ENCODE data around the gene DDX28.
"Not testable (repeated sequence)": the region's sequence is repeated elsewhere in the genome, so short reads cannot be mapped to it uniquely, and the experiment has no call there.

The DDX28 gene

DNA sequence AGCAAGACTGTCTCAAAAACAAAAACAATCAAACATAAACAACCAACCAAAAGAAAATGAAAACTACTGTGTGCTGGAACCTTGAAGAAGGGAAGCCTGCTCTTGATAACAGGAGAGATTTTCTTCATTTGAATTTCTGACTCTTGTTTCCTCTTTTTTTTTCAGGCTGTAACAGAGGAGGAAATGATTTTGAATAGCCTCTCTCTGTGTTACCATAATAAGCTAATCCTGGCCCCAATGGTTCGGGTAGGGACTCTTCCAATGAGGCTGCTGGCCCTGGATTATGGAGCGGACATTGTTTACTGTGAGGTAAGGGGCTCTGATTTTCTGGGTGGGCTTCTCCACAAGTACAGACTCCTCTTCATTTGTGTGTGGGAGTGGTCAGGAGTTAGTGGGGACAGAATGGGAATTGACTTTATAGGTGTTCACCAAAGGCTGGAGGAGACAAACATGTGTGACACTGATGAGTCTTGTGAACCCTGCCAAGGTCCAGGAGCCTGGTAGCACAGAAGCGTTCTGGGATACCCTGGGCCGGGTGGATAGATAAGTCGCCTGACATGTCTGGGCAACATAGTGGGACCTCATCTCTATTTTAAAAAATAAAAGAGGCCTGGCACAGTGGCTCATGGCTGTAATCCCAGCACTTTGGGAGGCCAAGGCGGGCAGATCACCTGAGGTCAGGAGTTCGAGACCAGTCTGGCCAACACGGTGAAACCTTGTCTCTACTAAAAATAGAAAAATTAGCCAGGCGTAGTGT lies 15.0 kb upstream of the DDX28 start:
- DNase-seq (ENCODE audit: low read depth, low spot score), result no peak

DNA sequence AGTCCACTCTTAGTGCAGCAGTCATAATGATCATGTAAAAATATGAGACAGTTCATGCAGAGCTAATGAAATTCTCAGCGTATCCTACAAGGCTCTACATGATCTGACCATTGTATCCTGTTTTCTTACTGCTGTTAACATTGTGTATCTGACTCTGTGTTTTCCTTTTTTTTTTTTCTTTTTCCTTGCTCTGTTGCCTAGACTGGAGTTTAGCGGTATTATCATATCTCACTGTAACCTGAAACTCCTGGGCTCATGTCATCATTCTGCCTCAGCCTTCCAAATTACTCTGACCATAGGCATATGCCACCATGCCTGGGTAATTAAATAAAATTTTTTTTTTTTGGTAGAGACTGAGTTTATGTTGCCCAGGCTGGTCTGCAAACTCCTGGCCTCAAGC lies 12.2 kb upstream of the DDX28 start:
- no peak for DNase-seq (ENCODE audit: low read depth, low spot score)

DNA sequence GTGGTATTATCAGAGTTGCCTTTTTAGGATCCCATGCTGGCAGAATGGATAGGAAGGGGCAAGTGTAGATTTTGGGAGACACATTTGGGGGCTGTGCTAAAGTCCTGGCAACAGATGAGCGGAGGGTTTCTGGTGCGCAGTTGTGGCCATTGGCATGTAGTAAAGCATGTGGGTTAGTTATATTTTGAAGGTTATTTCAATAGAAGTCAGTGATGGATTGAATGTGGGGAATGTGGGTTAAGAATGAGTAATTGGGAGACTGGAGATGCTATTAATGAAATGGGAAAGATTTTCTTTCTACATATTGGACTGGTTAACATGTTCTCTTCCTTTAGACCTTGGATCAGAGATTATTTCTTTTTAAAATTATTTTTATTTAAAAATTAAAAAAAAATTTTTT lies 10.1 kb upstream of the DDX28 start:
- DNase-seq (ENCODE audit: low read depth, low spot score), result no peak

DNA sequence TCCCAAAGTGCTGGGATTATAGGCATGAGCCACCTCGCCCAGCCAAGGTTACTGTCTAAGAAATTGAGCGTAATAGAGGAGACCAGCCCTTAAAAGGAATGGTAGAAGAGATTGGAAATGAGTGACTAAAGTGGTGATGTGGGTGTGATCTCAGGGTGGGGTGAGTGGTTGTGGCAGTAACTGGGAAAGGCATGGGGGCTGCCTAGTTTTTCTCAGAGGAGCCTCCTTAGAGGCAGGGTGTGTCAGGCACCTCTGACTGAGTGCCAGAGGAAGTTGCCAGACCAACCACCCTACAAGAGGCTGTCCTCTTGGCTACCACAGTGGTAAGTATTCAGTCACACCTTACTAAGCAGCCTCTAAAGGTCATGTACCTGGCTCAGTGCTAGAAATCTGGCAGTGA lies 8.9 kb upstream of the DDX28 start:
- no peak for DNase-seq (ENCODE audit: low read depth, low spot score)

DNA sequence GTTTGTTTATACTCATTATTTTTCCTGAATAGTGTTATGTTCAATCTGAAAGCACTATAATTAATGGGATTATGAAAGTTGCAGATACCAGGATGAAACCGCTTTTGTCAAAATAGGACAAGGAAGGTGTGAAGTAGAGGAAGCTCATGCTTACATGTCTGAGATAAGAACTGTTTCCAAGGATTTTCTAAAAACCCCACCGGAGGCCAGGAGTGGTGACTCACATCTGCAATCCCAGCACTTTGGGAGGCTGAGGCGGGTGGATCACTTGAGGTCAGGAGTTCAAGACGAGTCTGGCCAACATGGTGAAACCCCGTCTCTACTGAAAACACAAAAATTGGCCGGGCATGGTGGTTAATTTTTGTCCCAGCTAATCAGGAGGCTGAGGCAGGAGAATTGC lies 7.1 kb upstream of the DDX28 start:
- not testable (repeated sequence) for DNase-seq (ENCODE audit: low read depth, low spot score)

DNA sequence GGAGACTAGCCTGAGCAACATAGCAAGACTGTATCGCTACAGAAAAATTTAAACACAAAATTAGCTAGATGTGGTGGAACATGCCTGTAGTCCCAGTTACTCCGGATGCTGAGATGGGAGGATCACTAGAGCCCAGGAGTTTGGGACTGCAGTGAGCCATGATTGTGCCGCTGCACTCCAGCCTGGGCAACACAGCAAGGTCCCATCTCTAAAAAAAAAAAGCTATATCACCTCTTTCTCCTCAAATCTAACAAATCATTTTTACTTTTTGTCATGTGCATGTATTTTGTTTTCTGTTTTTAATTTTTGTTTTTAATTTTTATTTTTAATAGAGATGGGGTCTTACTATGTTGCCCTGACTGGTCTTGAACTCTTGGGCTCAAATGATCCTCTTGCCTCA lies 6.0 kb upstream of the DDX28 start:
- no peak for DNase-seq (ENCODE audit: low read depth, low spot score)

DNA sequence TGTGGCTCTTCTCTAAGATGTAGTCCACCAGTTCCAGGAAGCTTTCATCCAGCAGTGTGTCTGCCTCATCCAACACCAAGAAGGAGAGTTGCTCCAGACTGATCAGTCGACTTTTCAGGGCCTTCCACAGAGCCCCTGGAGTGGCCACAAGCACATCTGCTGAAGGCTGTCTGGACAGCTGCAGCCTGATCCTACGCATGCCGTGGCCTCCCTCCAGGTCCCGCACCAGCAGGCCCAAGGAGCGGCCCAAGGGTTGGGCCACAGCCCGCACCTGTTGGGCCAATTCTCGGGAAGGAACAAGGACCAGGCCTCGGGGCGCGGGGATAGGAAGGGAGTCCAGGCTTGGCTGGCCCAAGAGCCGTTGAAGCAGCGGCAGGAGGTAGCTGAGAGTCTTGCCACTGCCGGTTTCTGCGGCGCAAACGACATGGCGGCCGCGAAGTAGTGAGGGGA lies 729 bp downstream of the DDX28 start:
- DNase-seq (ENCODE audit: low read depth, low spot score), result no peak

DNA sequence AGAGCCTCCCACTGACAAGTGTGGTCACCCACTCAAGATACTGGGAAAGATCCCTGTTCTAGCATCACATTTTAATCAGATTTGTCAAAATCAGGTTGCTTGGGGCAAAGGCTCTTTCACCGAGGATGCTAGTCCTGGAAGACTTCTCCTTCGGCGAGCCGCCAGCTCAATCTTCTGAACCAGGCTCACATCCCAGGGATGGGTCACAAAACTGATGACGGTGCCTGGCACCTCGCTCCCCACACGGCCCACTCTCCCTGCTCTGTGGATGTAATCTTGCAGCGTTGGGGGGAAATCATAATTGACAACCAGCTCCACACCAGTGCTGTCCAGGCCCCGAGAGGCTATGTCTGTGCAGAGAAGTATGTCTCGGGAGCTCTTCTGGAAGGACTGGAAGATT lies 1.5 kb downstream of the DDX28 start:
- DNase-seq (ENCODE audit: low read depth, low spot score), result no peak

DNA sequence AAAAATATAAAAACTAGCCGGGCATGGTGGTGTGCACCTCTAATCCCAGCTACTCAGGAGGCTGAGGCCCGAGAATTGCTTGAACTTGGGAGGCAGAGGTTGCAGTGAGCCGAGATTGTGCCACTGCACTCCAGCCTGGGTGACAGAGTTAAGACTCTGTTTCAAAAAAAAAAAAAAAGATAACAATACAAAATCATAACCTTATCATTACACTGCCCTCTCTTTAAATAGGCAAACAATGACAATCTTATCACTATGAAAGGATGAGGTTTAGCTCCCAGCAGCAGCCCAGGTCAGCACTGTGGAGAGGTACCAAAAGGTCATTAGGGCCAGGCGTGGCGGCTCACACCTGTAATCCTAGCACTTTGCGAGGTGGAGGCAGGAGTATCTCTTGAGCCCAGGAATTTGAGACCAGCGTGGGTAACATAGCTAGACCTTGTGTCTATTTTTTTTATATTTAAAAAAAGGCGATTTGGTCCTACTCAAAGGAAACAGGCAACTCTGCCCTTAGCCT lies 3.8 kb downstream of the DDX28 start:
- DNase-seq (ENCODE audit: low read depth, low spot score), result no peak

DNA sequence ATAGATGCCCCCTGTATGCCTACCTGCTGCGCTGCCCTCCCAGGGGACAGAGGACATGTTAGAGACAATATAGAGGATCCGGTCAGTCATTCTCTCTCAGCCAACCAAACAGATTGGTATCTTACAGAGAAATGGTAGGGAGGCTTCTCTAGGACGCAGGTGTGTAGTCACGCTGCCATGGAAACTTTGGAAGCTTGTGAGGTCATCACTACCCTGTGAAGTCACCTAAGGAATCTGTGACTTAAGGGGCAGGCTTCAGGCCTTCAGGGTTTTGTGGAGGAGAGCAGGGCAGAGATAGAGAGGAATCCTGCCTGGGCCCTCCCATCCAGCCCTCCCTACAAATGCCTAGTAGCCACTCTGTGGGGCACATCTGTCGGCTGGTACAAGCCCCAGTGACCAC lies 7.4 kb downstream of the DDX28 start, which contains the start of gene DPEP2NB:
DPEP2NB (minus strand) TSS at position 231 of the 400 bp plus-strand sequence; CDS start at position 90, 141 bp downstream.
- DNase-seq (ENCODE audit: low read depth, low spot score), result no peak

DNA sequence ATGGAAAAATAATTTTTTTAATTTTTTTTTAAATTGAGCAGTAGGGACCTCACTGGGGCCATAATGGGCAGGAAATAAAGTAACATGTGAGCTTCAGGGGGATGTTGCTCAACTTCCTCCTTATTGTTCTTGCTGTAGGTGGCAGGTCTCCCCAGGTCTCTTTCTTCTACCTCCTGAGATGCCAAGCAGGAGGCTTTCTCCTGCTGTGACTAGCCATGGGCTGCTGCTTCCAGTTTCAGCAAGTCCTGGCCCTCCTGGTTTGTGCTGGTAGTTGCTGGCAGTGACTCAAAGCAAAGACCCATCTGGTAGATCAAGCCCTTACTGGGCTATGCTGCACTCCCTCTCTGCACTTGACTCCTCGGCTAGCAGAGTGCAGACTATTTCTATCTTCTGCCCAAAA lies 9.6 kb downstream of the DDX28 start:
- DNase-seq (ENCODE audit: low read depth, low spot score), result no peak

DNA sequence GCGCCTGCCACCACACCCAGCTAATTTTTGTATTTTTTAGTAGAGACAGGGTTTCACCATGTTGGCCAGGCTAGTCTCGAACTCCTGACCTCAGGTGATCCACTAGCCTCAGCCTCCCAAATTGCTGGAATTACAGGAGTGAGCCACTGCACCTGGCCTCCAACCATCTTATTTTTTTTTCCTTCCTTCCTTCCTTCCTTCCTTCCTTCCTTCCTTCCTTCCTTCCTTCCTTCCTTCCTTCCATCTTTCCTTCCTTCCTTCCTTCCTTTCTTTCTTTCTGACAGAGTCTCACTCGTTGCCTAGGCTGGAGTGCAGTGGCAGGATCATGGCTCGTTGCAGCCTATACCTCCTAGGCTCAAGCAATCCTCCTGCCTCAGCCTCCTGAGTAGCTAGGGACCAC lies 13.2 kb downstream of the DDX28 start:
- DNase-seq (ENCODE audit: low read depth, low spot score), result not testable (repeated sequence)

DNA sequence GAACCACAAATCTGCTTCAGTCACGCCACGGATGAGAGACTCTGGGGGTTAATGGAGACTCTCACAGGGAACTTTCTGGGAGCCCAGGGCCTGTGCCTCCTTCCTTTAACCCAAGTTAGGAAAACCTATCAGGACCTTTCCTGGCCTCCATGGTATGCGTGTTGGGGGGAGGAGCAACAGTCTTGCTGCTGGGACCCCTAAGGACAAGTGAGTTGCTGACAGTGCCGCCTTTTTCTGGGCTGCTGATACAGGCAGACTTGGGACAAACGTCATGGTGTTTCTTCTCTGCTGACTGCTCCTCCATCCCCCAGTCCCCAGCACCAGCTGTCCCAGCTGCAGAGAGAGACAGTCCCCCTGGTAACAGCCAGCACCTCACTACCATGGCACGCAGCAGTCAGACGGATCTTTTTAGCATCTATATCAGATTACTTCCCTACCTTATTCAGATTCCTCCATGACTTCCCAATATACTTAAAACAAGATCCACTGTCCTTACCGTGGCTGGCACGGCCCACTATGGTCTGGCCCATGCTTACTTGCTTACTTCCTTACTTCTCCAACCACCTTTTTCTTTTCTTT lies 13.8 kb downstream of the DDX28 start:
- no peak for DNase-seq (ENCODE audit: low read depth, low spot score)

DNA sequence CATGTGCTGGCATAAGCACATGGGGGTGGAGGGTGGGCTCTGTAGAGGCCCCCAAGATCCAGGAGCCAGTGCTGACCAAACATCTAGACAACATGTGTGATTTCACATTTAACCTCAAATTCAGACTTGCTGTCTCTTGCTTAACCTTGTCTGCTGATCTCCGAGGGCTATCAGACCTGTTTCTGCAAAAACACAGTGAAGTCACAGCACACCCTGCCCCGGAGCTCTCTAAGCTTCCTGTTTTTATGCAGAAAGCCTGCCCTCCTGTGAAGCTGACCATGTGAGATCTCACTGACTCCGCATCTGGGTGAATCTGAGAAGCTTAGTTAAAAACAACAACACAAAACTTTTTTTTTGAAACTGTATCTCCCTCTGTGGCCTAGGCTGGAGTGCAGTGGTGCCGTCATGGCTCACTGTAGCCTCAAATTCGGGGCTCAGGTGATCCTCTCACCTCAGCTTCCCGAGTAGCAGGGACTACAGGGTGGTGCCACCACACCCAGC lies 17.2 kb downstream of the DDX28 start:
- no peak for DNase-seq (ENCODE audit: low read depth, low spot score)

DNA sequence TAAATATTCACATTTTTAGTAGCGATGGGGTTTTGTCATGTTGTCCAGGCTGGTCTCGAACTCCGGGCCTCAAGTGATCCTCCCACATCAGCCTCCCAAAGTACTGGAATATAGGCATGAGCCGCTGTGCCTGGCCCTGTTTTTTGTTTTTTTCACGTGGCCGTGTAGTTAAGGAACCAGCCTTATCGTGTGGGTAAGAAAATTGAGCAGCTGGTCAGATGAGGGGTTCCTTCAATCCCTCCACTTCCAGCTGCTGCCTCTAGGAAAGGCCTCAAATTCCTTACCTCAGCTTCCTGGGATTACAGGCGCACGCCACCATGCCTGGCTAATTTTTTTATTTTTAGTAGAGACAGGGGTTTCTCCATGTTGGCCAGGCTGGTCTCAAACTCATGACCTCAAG lies 17.8 kb downstream of the DDX28 start:
- DNase-seq (ENCODE audit: low read depth, low spot score), result no peak

DNA sequence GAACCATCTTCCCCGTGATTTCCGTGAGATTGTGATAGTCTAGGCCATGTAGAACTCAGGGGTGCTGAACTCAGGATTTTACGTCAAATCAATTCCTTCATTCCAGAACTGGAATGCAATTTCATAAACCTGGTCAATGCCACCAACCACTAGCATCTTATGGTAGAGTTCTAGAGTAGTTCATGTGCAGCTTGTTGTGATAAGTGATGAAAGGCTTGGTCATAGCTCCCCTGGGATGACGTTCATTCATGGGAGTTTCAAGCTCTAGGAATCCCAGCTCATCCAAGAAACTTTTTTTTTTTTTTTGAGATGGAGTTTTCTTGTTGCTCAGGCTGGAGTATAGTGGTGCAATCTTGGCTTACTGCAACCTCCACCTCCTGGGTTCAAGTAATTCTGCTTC lies 20.0 kb downstream of the DDX28 start:
- no peak for DNase-seq (ENCODE audit: low read depth, low spot score)

DNA sequence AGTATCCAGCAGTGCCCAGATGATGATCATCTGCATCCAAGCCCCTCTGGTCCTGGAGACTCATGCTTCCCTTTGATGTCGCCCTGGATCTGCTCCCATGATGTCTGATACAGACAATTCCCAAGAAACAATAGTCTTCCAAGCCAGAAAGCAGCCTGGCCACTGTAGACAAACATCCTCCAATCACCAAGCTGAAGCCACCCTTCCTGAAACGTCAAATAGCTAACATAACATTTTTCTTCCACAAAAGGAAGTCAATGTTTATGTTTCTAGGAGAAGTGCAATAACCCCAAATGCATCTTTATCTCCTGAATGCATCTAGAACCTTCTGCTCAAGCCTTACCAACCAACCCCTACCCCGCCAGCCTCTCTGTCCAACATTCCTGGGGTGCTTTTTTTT lies 22.6 kb downstream of the DDX28 start:
- no peak for DNase-seq (ENCODE audit: low read depth, low spot score)

DNA sequence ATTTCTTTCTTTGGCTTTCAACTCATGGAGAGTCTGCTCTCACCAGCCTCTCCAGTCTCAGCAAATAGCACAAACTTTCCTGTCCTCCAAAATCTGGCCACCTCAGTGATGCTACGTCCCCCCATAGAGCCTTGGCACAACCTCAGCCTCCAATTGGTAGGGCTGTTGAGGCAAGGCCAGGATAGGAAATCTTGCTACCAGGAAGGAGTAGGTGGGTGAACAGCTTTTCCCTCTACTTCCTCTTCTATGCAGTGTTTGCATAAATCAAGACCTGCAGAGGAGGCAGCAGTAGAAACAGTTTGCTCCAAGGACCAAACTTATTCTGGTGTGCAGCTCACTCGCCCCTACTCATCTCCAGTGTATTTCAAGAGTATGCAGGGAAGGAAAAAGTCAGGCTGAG lies 23.0 kb downstream of the DDX28 start:
- DNase-seq (ENCODE audit: low read depth, low spot score), result no peak

DNA sequence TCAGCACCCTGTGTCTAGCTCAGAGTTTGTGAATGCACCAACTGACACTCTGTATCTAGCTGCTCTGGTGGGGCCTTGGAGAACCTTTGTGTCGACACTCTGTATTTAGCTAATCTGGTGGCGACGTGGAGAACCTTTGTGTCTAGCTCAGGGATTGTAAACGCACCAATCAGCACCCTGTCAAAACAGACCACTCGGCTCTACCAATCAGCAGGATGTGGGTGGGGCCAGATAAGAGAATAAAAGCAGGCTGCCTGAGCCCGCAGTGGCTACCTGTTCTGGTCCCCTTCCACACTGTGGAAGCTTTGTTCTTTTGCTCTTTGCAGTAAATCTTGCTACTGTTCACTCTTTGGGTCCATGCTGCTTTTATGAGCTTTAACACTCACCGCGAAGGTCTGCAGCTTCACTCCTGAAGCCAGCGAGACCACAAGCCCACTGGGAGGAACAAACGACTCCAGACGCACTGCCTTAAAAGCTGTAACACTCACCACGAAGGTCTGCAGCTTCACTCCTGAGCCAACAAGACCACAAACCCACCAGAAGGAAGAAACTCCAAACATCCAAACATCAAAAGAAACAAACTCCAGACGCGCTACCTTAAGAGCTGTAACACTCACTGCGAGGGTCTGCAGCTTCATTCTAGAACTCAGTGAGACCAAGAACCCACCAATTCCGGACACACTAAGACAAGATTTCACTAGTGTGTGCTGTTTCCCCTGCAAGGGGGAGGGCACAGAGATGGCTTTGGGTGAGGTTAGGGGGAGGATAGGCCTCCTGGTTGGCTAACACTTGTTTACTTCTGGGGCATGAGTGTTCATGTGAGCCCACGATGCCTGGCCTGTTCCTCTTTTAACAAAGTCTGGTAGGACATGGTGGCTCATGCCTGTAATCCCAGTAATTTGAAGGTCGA lies 24.0 kb downstream of the DDX28 start, which contains the start of gene DPEP2:
DPEP2 (minus strand) TSS at position 706 of the 910 bp plus-strand sequence. CDS start 6,272 bp downstream, outside the sequence.
- DNase-seq (ENCODE audit: low read depth, low spot score), result not testable (repeated sequence)

DNA sequence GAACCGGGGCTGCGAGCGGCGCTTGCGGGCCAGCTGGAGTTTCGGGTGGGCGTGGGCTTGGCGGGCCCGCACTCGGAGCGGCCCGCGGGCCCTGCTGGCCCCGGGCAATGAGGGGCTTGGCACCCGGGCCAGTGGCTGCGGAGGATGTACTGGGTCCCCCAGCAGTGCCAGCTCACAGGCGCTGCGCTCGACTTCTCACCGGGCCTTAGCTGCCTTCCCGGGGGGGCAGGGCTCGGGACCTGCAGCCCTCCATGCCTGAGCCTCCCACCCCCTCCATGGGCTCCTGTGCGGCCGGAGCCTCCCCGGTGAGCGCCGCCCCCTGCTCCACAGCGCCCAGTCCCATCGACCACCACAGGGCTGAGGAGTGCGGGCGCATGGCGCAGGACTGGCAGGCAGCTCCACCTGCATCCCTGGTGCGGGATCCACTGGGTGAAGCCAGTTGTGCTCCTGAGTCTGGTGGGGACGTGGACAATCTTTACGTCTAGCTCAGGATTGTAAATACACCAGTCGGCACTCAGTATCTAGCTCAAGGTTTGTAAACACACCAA lies 24.7 kb downstream of the DDX28 start:
- not testable (repeated sequence) for DNase-seq (ENCODE audit: low read depth, low spot score)

DNA sequence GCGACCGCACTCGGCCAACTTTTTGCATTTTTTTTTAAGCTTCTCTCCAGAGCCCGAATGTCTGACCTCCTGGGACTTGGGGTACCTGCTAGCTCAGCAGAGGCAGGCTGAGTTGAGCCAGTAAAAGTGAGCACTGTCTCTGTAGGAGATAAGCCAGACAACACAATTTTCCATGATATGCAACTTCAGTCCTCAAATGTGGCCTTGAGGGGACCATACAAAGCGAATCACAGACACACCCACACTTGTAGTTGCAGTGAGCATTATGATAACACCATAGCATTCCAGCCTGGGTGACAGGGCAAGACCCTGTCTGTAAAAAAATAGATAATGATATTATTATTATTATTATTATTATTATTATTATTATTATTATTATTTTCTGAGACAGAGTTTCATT lies 26.4 kb downstream of the DDX28 start:
- no peak for DNase-seq (ENCODE audit: low read depth, low spot score)

All from activated naive CD8-positive, alpha-beta T cell treated with anti-CD3 and anti-CD28 coated beads, Interleukin-2, amount 50 U/mL, for 16 hours (primary cell).